MG63 (cell line): ENCODE data around the gene YBX2. TPM values are rescaled to one million over a fixed set of nuclear protein-coding genes. Genes with fewer than 3 reads are reported as not detected.

Experiments
- DNase-seq: peaks from one replicate; pipeline ENCODE4 v3.0.0-alpha.2; 2020
- H3K27me3 ChIP-seq: fragments of 250-450 bp; sonication (Bioruptor Pico); 2 replicates; pipeline ENCODE4 v1.5.1; 2020; ENCODE audit warnings: mild to moderate bottlenecking, moderate library complexity
- H3K36me3 ChIP-seq: fragments of 250-450 bp; sonication (Bioruptor Pico); 2 replicates; pipeline ENCODE4 v1.5.1; 2020; ENCODE audit warnings: mild to moderate bottlenecking, moderate library complexity
- H3K4me3 ChIP-seq: fragments of 250-450 bp; sonication (Bioruptor Pico); 2 replicates; pipeline ENCODE4 v1.5.1; 2020; ENCODE audit warnings: mild to moderate bottlenecking, moderate library complexity
- H3K9me3 ChIP-seq: fragments of 250-450 bp; sonication (Bioruptor Pico); 2 replicates; pipeline ENCODE4 v1.5.1; 2020; ENCODE audit warnings: mild to moderate bottlenecking, moderate library complexity
- total RNA-seq: library from RNA; depleted of rRNA; stranded (reverse); fragments of >200 nt; shearing (Covaris generic); gene quantifications from 2 replicates; pipeline ENCODE4 v1.2.3, GENCODE V29; 2014; ENCODE audit warnings: low replicate concordance

Gene YBX2
- total RNA-seq, 1 experiment from 2014 or later = 6.5 TPM

GRCh38 chr17:7327056-7327455 is 32.6 kb upstream of the YBX2 start:
- Histone ChIP-seq H3K36me3 (no peaks in the 10 kb centered on the region), H3K27me3 (no peaks in the 10 kb centered on the region), H3K4me3 (no peak overlapping the region), H3K9me3 (no peaks in the 10 kb centered on the region)
- DNase-seq = no peak

- H3K27me3 ChIP-seq = no peaks in the 10 kb centered on the region
- peaks cover 2% of the 10 kb centered on the region; the same call in 1 of the 2 replicates for H3K36me3 ChIP-seq
- H3K9me3 ChIP-seq = no peaks in the 10 kb centered on the region
- DNase-seq = no peak
- H3K4me3 ChIP-seq = no peak overlapping the region
These were observed 31.7 kb upstream of the YBX2 start for GRCh38 chr17:7326186-7326585.

- DNase-seq = no peak
- no peaks in the 10 kb centered on the region for H3K9me3 ChIP-seq
- H3K27me3 ChIP-seq = no peaks in the 10 kb centered on the region
- H3K36me3 ChIP-seq = peaks cover 2% of the 10 kb centered on the region; the same call in 1 of the 2 replicates
- no peak overlapping the region for H3K4me3 ChIP-seq
These were observed 30.6 kb upstream of the YBX2 start for GRCh38 chr17:7325031-7325528.

- H3K9me3 ChIP-seq = no peaks in the 10 kb centered on the region
- no peak overlapping the region for H3K4me3 ChIP-seq
- no peak for DNase-seq
- H3K27me3 ChIP-seq = no peaks in the 10 kb centered on the region
- H3K36me3 ChIP-seq = peaks cover 2% of the 10 kb centered on the region; the same call in 1 of the 2 replicates
These were observed 30.0 kb upstream of the YBX2 start for GRCh38 chr17:7324438-7324779.

- no peak overlapping the region for H3K4me3 ChIP-seq
- no peak for DNase-seq
- H3K36me3 ChIP-seq = peaks cover 2% of the 10 kb centered on the region
- no peaks in the 10 kb centered on the region for H3K27me3 ChIP-seq
- H3K9me3 ChIP-seq = no peaks in the 10 kb centered on the region
These were observed 29.4 kb upstream of the YBX2 start for GRCh38 chr17:7323731-7324437.

- H3K36me3 ChIP-seq = peaks cover 2% of the 10 kb centered on the region
These were observed 28.2 kb upstream of the YBX2 start for GRCh38 chr17:7322520-7323194.

GRCh38 chr17:7321466-7321865 is 27.0 kb upstream of the YBX2 start:
- DNase-seq = no peak
- H3K36me3 ChIP-seq = peaks cover 2% of the 10 kb centered on the region
- H3K4me3 ChIP-seq = no peak overlapping the region
- H3K9me3 ChIP-seq = no peaks in the 10 kb centered on the region
- H3K27me3 ChIP-seq = no peaks in the 10 kb centered on the region

More at GRCh38 chr17:7322520-7323194, 28.2 kb upstream of the YBX2 start:
- Histone ChIP-seq H3K4me3 (no peak overlapping the region), H3K27me3 (no peaks in the 10 kb centered on the region), H3K9me3 (no peaks in the 10 kb centered on the region)
- no peak for DNase-seq

- no peak for DNase-seq
- no peak overlapping the region for H3K4me3 ChIP-seq
- peaks cover 6% of the 10 kb centered on the region for H3K36me3 ChIP-seq
- H3K27me3 ChIP-seq = no peaks in the 10 kb centered on the region
- no peaks in the 10 kb centered on the region for H3K9me3 ChIP-seq
These were observed 23.9 kb upstream of the YBX2 start for GRCh38 chr17:7318121-7318860.

- H3K4me3 ChIP-seq = no peak overlapping the region
- peaks cover 16% of the 10 kb centered on the region for H3K36me3 ChIP-seq
- H3K27me3 ChIP-seq = no peaks in the 10 kb centered on the region
- no peaks in the 10 kb centered on the region for H3K9me3 ChIP-seq
- no peak for DNase-seq
These were observed 22.8 kb upstream of the YBX2 start for GRCh38 chr17:7317161-7317803.

GRCh38 chr17:7315570-7316235 is 21.3 kb upstream of the YBX2 start:
- peaks cover 27% of the 10 kb centered on the region for H3K36me3 ChIP-seq

GRCh38 chr17:7314719-7315569 is 20.5 kb upstream of the YBX2 start, which contains the start of gene GPS2:
Gene GPS2, minus strand, starts transcription at chr17:7315360. Its CDS starts 308 bp downstream, at chr17:7315052.
- Histone ChIP-seq H3K36me3 (peaks cover 34% of the 10 kb centered on the region), H3K27me3 (no peaks in the 10 kb centered on the region), H3K9me3 (no peaks in the 10 kb centered on the region), H3K4me3 (peak within 1 kb of the TSS; percentile 71)
- peak; percentile 83 for DNase-seq

More at GRCh38 chr17:7315570-7316235, 21.3 kb upstream of the YBX2 start:
- Histone ChIP-seq H3K9me3 (no peaks in the 10 kb centered on the region), H3K4me3 (peak overlapping the region; percentile 71), H3K27me3 (no peaks in the 10 kb centered on the region)
- no peak for DNase-seq

- H3K4me3 ChIP-seq = peak overlapping the region; percentile 71
- H3K27me3 ChIP-seq = no peaks in the 10 kb centered on the region
- H3K36me3 ChIP-seq = peaks cover 43% of the 10 kb centered on the region
- no peak for DNase-seq
- H3K9me3 ChIP-seq = no peaks in the 10 kb centered on the region
These were observed 19.7 kb upstream of the YBX2 start for GRCh38 chr17:7313890-7314718.

- Histone ChIP-seq H3K4me3 (no peak overlapping the region), H3K27me3 (no peaks in the 10 kb centered on the region), H3K36me3 (peaks cover 51% of the 10 kb centered on the region), H3K9me3 (no peaks in the 10 kb centered on the region)
- peak; percentile 29 for DNase-seq
These were observed 18.9 kb upstream of the YBX2 start for GRCh38 chr17:7313088-7313889.
